HFFc6 (cell line): ENCODE results near the gene GABPB2. TPM values are rescaled to one million over a fixed set of nuclear protein-coding genes. Genes with fewer than 3 reads are reported as not detected.

Experiments
- DNase-seq: peaks from one replicate; pipeline ENCODE4 v3.0.0-alpha.2; 2018
- H3K27ac Mint-ChIP-seq: 2 replicates; pipeline ENCODE4 v1.8.0; 2020; ENCODE audit warnings: mild to moderate bottlenecking, mixed read lengths
- H3K27me3 Mint-ChIP-seq: 2 replicates; pipeline ENCODE4 v1.8.0; 2021; ENCODE audit warnings: mild to moderate bottlenecking, moderate library complexity, mixed read lengths; ENCODE audit not compliant: insufficient read depth
- H3K36me3 Mint-ChIP-seq: 2 replicates; pipeline ENCODE4 v1.8.0; 2021; ENCODE audit warnings: low read depth, mixed read lengths
- H3K4me1 Mint-ChIP-seq: 2 replicates; pipeline ENCODE4 v1.8.0; 2020; ENCODE audit warnings: low read depth, mixed read lengths
- H3K4me3 Mint-ChIP-seq: 2 replicates; pipeline ENCODE4 v1.8.0; 2020; ENCODE audit warnings: mild to moderate bottlenecking, moderate library complexity, mixed read lengths
- H3K9me3 Mint-ChIP-seq: 2 replicates; pipeline ENCODE4 v1.8.0; 2020; ENCODE audit warnings: mild to moderate bottlenecking, mixed read lengths
- CTCF ChIP-seq: fragments of 200-600 bp; sonication (generic); IDR thresholded peaks from 2 replicates; pipeline ENCODE4 v1.5.0; 2021; ENCODE audit warnings: antibody characterized with exemption, mild to moderate bottlenecking
- total RNA-seq, 6 experiments: library from RNA; stranded (reverse); fragmentation: NEBNext Ultra II Directional; extraction: Animal tissue kit (Norgen Biotek cat#: 25700); gene quantifications; 2 replicates in 1 of 6; 3 replicates in 5 of 6; pipeline ENCODE4 v1.2.3, GENCODE V29; 2021

Gene GABPB2
- total RNA-seq, 6 experiments from 2014 or later: 10.6 to 12.2 (median 11.5) TPM

DNA sequence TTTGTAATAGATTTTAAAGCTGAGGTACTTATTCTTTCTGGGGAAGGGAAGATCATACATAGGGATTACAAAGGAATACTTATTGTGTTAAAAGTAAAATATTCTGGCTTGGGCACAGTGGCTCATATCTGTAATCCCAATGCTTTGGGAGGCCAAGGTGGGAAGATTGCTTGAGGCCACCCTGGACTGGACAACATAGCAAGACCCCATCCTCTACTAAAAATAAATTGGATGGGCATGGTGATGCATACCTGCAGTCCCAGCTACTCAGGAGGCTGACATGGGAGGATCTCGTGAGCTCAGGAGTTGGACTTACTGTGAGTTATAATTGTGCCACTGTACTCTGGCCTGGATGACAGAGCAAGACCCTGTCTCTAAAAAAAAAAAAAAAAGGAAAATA, 27.6 kb downstream of the GABPB2 start:
- Mint-ChIP-seq H3K4me3 (no peak overlapping the region), H3K9me3 (no peaks in the 10 kb centered on the region), H3K4me1 (peaks cover 11% of the 10 kb centered on the region), H3K27me3 (no peaks in the 10 kb centered on the region; the same call in none of the 2 replicates), H3K36me3 (peaks cover 10% of the 10 kb centered on the region), H3K27ac (no peak overlapping the region)
- no peak for TF ChIP-seq CTCF
- DNase-seq: no peak

- peaks cover 8% of the 10 kb centered on the region for H3K36me3 Mint-ChIP-seq
- no peak for DNase-seq
- no peak for TF ChIP-seq CTCF
- peaks cover 16% of the 10 kb centered on the region for H3K4me1 Mint-ChIP-seq
- no peaks in the 10 kb centered on the region for H3K27me3 Mint-ChIP-seq
- no peak overlapping the region for H3K27ac Mint-ChIP-seq
- H3K4me3 Mint-ChIP-seq: no peak overlapping the region
- no peaks in the 10 kb centered on the region for H3K9me3 Mint-ChIP-seq
Observed at GRCh38 chr1:151104630-151105029, 34.1 kb downstream of the GABPB2 start.

DNA sequence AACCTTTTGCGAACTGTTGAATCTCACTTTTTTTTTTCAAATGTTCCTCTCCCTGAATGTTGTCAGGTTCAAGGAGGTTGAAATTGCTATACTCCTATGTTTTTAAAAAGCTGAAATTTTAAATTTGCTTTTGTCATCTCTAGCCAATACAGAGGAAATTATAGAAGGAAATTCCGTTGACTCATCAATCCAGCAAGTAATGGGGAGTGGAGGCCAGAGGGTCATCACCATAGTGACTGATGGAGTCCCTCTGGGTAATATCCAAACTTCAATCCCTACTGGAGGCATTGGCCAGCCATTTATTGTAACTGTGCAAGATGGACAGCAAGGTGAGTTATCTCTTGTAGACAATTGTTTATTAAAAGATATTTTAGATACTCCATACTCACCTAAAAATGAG, 36.3 kb downstream of the GABPB2 start:
- H3K27ac Mint-ChIP-seq: peak overlapping the region; percentile 73
- no peak for TF ChIP-seq CTCF
- no peaks in the 10 kb centered on the region for H3K27me3 Mint-ChIP-seq
- H3K36me3 Mint-ChIP-seq: peaks cover 8% of the 10 kb centered on the region
- H3K4me3 Mint-ChIP-seq: peak overlapping the region; percentile 35; the same call in 1 of the 2 replicates
- peak; percentile 45 for DNase-seq
- H3K4me1 Mint-ChIP-seq: peaks cover 16% of the 10 kb centered on the region
- no peaks in the 10 kb centered on the region for H3K9me3 Mint-ChIP-seq

DNA sequence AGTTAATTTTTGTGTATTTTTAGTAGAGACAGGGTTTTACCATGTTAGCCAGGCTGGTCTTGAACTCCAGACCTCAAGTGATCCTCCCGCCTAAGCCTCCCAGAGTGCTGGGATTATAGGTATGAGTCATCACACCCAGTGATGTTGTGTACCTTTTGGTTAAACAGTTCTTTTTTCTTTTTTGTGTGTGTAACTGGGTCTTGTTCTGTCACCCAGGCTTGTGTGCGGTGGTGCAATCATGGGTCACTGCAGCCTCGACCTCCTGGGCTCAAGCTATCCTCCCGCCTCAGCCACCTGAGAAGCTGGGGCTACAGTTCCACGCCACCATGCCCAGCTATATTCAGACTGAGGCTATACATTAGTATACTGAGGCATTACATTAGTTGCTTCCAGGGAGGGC, 37.8 kb downstream of the GABPB2 start:
- H3K27ac Mint-ChIP-seq: no peak overlapping the region
- DNase-seq: no peak
- peaks cover 16% of the 10 kb centered on the region for H3K4me1 Mint-ChIP-seq
- peaks cover 8% of the 10 kb centered on the region for H3K36me3 Mint-ChIP-seq
- no peak overlapping the region for H3K4me3 Mint-ChIP-seq
- no peaks in the 10 kb centered on the region for H3K27me3 Mint-ChIP-seq
- no peak for TF ChIP-seq CTCF
- H3K9me3 Mint-ChIP-seq: no peaks in the 10 kb centered on the region

DNA sequence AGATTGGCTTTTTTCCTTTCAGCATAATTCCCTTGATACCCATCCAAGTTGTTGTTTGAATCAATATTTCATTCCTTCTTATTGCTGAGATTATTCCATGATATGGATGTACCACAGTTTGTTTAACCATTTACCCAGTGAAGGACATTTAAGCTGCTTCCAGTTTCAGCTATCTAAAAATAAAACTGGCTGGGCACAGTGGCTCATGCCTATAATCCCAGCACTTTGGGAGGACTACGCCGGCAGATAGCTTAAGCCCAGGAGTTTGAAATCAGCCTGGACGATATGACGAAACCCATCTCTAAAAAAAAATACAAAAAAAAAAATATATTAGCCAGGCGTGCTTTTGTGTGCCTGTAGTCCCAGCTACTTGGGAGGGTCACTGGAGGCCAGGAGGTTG, 43.3 kb downstream of the GABPB2 start:
- DNase-seq: no peak
- Mint-ChIP-seq H3K27me3 (no peaks in the 10 kb centered on the region), H3K36me3 (no peaks in the 10 kb centered on the region), H3K27ac (no peak overlapping the region), H3K4me1 (no peaks in the 10 kb centered on the region), H3K4me3 (no peak overlapping the region), H3K9me3 (no peaks in the 10 kb centered on the region)
- TF ChIP-seq CTCF: no peak

DNA sequence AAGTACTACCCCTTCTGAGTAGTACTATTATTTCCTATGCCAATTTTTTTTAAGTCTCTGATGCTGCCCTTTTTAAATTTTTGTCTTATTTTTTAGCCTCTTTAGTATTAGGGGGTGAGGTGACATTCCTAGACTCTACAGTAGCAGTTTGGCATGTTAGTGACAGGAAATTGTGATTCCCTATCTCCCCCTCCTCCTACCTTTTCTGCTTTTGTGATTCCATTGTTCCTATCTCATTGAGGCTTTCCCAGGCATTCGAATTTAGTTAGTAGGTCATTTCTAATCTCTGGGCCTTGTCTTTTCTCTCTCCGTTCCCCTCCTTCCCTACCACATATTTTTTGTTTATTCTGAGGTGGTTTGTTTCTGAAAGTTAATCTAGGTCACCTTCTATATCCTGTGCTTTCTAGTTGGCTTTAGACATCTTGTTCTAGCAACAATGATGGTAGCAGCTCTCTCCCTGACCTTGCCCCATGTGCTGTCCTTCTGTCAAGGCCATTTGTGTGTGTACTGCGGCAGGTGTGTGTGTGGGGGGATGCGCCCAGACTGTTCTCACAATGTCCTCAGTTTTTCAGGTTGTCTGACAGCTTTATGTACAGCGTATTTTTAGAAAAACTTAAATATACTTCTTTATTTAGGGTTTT, 54.3 kb downstream of the GABPB2 start:
- no peaks in the 10 kb centered on the region for H3K9me3 Mint-ChIP-seq
- H3K4me1 Mint-ChIP-seq: no peaks in the 10 kb centered on the region
- H3K27me3 Mint-ChIP-seq: no peaks in the 10 kb centered on the region
- H3K36me3 Mint-ChIP-seq: peaks cover 5% of the 10 kb centered on the region; the same call in 1 of the 2 replicates
- no peak for DNase-seq
- H3K27ac Mint-ChIP-seq: no peak overlapping the region
- no peak for TF ChIP-seq CTCF
- H3K4me3 Mint-ChIP-seq: no peak overlapping the region
